NCI-H460 (cell line): ENCODE data around the gene NFIA. TPM values are rescaled to one million over a fixed set of nuclear protein-coding genes. Genes with fewer than 3 reads are reported as not detected.

Experiments
- DNase-seq: peaks from one replicate; pipeline ENCODE4 v3.0.0-alpha.2; 2016; ENCODE audit warnings: low read depth; ENCODE audit errors: extremely low read depth
- total RNA-seq: library from RNA; depleted of rRNA; stranded (reverse); fragments of >200 nt; shearing (Covaris generic); gene quantifications from 2 replicates; pipeline ENCODE4 v1.2.3, GENCODE V29; 2014

NFIA gene
- total RNA-seq, 1 experiment from 2014 or later = 16.9 TPM

DNA sequence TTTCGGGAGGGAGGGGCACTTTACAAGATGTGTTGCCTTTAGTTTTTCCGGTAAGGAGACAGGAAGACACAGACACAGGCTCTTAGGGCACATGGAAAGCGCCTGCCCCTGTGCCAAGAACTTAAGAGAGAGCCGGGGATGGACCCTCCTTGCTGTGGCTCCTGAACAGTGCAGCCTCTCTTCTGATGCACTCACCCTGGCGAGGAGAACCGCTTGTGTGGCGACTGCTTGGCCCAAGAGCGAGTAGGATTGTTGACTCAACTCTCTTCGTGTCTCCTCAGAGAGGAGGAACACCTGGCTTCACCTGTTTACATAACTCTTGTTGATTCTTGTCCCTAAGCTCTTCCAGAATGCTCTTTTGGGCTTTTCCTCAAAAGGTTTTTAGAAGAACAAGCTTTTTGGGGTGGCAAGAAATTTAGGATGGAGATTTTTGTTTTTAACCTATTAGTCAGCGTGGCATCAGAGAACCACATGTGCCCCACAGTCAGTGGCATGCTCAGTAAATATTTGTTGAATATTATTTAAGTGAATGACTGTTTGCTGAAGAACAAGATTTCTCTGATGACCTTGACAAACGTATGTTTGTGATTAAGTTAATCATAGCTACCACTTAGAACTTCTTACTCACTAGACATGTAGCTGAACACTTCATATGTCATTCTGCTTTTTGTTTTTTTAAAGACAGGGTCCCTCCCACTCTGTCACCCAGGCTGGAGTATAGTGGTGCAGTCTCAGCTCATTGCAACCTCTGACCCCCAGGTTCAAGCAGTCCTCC lies 60.6 kb downstream of the NFIA start:
- no peak for DNase-seq

GRCh38 chr1:61143821-61144424 lies 61.6 kb downstream of the NFIA start:
- DNase-seq = no peak

- DNase-seq = no peak
Observed at GRCh38 chr1:61149010-61149860, 66.9 kb downstream of the NFIA start.

DNA sequence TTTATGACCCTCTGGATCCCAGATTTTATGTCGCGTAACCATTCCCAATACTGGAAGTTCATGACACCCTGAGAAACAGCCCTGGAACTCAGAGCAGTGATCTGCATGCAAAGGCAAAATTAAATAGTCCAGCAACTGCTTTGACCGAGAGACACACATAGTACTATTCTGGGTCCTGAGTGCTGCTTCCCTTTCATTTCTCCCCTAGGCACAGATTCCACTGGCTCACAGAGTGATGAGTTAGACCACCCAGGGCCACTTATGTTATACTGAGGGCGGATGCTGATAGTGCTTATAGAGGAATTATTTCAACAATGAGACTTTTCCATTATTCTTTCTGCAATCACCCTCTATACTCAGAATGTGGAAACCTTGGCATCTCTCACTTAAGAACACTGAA lies 69.2 kb downstream of the NFIA start:
- DNase-seq = no peak

GRCh38 chr1:61152066-61152465 lies 69.7 kb downstream of the NFIA start:
- no peak for DNase-seq

GRCh38 chr1:61152469-61153105 lies 70.2 kb downstream of the NFIA start:
- no peak for DNase-seq

- DNase-seq = no peak
Observed at GRCh38 chr1:61156576-61157467, 74.5 kb downstream of the NFIA start.

- no peak for DNase-seq
Observed at GRCh38 chr1:61157468-61157987, 75.2 kb downstream of the NFIA start.

GRCh38 chr1:61158591-61158990 lies 76.2 kb downstream of the NFIA start:
- DNase-seq = no peak

GRCh38 chr1:61160526-61160925 lies 78.2 kb downstream of the NFIA start:
- DNase-seq = no peak

- DNase-seq = no peak
Observed at GRCh38 chr1:61162520-61163258, 80.3 kb downstream of the NFIA start.

DNA sequence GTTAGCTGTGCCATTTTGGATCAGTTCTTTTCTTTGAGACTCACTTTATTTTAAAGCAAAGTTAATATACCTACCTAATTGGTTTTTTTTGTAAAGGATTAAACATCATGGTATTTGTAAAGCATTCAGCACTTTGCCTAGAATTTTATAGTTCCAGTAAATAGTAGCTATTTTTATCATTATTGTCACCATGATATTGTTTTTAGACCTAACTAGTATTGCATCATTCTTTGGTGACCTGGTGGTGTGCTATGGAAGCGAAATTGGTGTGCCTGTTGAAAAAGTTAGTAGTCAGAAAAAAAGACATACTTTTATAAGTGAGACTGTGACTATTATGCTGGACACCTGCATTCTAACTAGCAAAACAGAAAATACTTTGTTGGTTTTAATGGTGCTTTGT lies 81.0 kb downstream of the NFIA start:
- no peak for DNase-seq

DNA sequence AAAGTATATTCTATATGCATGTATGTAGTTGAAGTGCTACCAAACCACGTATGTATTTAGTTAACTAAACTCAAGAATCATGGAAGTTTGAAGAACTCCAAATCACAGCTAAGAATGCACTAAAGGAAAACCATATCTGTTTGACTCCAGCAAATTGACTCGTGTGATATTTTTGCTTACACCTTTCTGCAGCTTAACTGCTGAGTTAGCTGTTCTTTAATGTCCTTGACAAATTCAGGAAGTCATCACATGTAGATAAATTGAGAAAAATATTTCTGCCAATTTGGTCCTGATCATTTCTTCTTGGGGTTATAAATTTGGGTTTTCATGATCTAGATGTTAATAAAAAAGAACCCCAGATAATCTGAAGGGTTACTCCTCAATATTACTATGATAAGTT lies 83.0 kb downstream of the NFIA start:
- DNase-seq = no peak

DNA sequence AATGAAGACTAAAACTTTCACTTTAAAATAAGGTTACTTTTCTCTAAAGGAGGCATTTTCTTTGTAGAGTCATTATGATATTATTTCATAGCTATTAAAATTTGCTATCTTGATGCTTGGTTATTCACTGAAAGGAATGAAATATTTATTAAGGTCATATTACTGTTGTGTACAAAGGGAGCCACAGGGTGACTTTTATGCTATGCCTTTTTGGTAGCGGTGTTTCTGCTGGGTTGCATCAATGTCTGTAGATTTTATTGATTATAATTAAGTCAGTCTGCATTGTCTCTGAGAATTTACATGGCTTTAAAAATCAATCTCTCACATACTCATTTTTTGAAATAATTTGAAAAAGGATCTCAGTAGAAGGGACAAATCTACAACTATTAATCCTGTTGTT lies 84.9 kb downstream of the NFIA start:
- no peak for DNase-seq

GRCh38 chr1:61169045-61169444 lies 86.7 kb downstream of the NFIA start:
- no peak for DNase-seq

GRCh38 chr1:61169634-61170033 lies 87.3 kb downstream of the NFIA start:
- no peak for DNase-seq

DNA sequence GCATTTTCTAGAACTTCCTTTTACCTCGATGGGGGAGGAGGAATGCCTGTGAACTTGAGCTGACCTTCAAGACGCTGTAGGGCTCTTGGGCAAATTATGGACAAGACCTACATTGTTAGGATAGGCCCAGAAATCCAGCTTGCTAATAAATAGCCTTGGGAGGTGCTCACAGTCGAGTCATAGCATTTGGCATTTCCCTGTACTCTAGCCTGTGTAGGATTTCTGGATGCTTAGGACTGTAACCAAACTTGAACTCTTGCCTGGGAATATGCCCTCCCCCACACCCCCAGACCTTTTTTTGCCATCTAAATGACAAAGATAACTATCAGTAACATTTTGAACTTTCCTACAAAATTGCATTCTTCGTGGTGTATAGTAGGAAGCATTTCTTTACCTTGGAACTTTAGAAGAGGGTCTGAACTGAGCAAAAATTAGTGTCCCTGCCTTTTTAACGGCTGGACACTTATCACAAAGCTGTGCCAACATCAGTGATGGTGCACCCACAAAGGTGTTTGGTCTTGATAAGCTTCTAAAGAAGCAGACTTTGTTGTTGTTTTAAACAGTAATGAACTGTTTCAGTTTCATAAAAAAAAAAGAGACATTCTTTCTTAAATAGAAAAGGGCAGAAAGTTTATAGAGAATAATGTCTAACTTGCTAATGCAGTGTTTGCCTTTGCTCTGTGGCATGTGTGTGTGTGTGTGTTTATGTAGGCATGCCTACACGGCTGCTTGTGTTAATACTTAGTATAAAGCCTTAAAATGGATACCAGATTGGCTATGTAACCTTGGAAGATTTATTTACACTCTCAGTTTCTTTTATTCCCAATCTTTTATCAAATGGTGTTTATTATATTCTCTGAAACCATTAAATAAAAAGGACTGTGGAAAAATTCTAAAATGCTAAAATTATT lies 88.2 kb downstream of the NFIA start:
- DNase-seq = no peak

DNA sequence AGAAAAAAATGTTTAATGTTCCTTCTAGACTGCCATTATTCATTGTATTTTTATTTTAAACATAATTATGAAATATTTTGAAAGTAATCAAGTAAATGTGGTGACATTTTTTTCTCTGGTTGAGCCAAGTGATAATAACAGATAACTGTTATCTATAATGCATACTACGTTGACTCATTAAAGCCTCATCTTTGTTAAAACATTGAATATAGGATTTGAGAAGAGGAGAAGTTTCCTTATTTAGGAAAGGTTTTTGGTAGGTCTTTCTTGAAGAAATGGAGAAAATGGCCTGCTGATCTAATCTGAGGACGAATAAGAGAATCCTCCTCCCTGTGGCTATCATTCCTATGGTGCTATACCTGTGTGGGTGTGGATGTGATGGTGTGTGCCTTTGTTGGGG lies 89.0 kb downstream of the NFIA start:
- DNase-seq = no peak
